NCI-H2227 (cell line): ENCODE results near the gene GNG7.
"Not testable (repeated sequence)": the region's sequence is repeated elsewhere in the genome, so short reads cannot be mapped to it uniquely, and the experiment has no call there.

Source experiments
- DNase-seq: peaks from one replicate; lab custom pipeline; 2025; ENCODE audit not compliant: unreplicated experiment; lab: John Stamatoyannopoulos, UW

Gene GNG7

DNA sequence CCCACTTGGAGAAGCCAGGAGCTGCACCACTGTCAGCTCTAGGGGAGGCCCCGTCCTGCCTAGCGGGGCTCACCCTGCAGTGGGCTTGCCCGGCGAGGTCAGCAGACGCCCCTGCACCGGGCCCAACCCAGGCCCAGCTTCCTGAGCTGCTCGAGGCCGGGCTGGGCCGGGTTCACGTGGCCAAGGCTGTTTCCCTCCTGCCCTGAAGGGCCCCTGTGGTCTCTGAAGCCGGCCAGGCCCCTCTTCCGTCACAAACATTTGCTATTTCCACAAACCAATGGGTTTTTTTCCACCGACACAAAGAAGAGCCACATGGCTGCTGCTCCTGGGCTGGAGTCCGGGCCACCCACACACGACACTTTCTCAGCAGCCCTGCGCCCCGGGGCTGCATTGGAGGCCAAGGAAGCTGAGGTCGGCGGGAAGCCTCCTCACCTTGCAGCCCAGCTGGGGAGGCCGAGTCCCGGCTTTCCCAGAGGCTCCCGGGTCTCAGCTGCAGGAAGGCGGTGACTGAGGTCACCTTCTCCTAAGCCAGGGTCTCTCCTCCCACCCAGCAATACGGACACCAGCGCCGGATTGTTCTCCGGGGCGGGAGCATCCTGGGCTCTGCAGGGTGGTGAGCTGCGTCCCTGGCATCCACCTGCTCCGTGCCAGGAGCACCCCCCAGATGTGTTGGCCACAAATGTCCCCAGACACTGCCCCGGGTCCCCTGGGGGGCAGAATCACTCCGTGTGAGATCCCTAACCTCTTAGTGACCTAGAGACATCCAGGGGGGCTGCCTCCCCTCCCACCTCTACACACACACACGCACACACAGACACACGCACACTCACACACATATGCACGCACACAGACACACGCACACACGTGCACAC, 146.0 kb downstream of the GNG7 start:
- DNase-seq: no peak

DNA sequence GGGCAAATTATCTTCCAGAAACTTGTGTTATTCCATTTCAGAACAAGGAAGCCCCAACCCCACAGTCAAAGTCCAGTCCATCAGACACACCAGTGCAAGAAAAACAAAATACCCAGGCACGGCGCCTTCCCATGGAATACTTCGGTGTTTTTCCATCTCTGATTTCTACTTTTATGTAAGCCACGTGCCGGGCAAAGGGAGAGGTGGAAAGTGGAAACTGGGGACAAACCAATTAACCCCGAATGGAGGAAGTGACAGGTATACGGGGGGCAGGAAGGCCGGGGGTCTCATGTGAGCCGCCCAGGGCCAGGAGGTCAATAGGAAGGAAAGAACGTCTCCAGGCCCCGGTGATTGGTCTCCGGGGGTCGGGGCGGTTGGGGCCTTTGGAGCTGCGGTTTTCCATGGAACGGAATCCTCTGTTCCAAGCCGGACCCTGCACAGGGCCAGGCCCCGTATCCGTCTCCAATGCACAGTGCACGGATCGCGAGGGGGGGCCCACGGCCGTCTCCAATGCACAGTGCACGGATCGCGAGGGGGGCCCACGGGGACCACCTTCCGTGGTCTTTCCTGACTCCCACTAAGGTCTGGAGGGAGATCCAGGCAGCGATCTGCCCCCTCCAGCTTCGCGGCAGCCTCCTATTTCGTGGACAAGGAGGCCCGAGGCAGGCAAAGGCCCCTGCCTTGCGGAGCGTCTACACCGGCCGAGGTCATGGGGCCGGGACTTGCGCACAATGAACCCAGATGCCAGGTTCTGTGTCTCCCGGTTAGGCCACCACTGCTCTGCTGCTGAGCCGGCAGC, 146.9 kb downstream of the GNG7 start:
- DNase-seq: no peak

DNA sequence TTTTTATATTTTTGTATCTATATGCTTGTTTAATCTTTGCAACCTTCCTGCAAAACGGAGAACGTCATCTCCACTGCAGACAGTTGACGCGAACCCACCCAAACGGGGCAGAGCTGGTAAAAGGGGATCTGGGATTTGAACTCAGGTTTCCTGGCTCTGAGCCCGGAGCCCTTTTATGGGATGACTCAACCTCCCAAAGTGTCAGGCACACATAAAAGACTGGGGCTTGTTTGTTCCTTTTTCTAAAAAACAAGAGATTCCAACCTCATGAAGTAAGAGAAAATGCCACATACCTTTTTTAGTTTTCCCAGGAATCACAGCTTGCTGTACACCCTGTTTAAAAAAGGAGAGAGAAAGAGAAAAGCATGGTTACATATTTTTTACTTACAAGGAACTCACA, 147.6 kb downstream of the GNG7 start:
- no peak for DNase-seq

DNA sequence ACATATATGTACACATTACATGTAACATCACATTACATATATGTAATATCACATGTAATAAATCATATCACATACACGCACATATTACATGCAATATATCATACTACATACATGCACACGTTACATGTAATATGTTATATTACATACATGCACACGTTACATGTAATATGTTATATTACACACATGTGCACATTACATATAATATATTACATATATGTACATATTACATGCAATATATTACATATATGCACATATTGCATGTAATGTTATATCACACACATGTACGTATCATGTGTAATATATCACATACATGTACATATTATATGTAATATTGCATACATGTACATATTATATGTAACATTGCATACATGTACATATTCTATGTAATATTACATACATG, 149.0 kb downstream of the GNG7 start:
- no peak for DNase-seq

DNA sequence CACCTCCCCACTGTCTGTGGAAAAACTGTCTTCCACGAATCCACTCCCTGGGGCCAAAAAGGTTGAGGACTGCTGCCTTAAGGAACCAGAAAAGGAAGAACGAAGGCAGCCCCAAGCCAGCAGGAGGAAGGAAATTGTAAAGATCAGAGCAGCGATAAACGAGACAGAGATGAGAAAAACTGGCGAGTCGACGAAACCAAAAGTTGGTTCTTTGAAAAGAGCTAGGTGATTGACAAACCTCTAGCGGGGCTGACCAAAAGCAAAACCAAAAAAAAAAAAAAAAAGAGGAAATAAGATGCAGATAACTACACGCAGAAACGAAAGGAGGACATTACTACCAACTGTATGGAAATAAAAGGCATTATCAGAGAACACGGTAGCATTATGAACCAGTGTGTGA, 149.6 kb downstream of the GNG7 start:
- no peak for DNase-seq

DNA sequence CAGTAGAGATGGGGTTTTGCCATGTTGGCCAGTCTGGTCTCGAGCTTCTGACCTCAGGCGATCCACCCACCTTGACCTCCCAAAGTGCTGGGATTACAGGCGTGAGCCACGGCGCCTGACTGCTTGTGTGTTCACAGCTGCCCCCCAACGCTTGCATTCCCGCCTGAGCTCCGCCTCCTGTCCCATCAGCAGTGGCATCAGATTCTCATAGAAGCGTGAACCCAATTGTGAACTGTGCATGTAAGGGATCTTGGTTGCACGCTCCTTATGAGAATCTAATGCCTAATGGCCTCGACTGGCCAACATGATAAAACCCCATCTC, 150.7 kb downstream of the GNG7 start:
- DNase-seq: no peak

DNA sequence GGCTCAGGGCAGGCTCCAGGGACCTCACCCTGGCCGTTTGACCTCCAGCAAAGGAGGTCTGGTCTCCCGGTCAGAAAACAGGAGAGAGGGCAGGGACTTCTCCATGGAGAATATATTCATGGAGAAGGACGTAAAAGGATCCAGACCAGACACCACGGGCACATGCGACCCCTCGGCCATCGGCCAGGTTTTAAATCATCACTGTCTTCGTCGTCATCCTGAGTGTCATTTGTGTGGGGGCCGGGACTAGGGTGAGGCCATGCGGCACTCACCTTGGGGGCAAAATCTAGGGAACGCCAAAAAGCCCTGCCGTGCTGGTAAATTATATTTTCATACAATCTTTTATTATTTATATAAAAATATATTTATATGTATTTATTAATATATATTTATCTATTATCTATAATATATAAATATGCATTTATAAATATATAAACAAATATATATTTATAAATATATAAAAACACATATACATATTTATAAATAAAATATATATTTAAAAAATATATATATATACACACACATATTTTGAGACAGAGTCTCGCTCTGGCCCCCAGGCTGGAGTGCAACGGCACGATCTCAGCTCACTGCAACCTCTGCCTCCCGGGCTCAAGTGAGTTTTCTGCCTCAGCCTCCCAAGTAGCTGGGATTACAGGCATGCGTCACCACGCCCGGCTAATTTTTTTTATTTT, 151.2 kb downstream of the GNG7 start:
- DNase-seq: no peak

DNA sequence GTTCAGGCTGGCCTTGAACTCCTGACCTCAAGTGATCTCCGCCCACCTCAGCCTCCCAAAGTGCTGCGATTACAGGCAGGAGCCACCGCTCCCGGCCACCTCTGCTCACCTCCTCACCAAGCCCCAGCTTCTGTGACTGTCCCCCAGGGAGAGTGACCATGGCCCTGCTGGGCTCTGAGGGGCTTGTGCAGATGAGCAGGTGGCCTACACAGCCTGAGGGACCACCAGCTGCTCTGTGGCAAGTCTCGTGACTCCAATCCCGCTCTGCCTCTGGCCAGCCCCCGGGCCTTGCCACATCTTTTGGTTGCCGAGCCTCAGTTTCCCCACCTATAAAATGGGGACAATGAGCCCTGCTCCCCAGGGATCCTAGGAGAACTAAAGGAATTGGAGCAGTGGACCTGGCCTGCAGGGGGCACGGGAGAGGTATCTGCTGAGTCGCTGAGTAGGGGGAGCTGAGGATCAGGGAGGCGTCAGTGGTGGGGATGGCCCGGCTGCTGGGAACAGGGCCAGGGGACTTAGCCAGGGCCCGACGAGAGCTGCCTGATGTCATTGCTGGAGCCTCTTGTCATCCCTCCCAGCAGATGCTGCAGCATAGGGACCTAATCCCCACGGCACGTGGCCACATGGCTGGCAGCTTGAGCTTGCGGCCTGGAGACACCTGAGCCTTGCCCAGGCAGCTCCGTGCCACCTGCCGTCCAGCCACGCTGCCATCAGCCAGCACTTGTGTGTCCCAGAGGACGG, 151.9 kb downstream of the GNG7 start:
- no peak for DNase-seq

DNA sequence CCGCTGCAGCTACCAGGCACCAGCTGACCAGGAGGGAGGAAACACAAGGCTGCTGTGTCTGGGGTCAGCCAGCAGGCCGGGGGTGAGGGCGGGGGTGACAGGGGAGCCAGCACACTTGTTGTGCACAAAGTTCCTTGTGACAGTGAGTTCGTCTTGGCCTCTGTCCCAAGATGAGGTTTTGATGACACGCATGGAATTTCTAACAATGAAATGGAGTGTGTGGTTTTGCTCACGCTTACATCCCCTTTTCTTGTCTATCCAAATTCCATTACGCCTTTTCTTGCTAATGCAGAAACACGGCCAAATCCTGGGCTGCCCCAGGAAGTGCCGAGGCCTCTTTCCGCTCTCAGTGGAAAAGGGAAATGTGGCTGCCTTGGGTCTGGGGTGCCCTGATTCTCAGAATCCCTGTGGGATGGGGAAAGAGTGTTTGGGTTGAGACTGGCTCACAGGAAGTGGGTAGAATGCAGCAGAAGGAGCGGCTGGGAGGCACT, 152.7 kb downstream of the GNG7 start:
- DNase-seq: no peak

DNA sequence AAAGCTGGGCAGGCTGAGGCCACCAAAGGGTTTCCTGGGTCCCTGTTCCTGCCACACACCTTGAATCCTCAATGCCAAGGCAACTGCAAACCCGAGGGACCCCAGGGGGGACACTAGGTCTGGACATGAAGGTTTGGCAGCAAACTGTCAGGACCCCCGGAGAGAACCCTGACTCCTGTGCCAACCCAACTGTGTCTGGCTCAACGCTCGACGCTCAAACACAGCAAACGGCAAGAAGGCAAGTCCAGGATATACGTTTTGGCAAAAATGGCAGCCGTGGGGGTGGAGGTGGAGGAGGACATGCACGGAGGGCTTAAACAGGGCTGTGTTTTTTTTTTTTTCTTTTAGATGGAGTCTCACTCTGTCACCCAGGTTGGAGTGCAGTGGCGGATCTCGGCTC, 153.5 kb downstream of the GNG7 start:
- no peak for DNase-seq

DNA sequence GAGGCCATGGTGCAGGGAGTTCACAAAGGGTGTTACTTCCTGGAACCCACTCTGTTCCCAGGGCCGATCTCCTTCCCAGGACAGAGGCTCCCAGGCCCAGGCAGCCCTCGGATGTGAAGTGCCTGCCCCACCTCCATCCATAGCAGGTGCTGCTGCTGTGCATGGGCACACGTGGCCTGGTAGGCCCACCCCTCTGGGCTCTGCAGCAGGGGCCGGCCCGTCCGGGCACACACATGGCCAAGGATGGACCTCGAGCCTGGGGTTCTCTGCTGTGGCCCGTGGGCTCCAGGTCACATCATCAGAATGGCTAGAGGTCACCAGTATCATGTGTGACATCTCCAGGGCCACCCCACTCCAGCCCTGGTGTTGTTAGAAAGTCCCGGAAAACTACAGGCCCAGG, 154.8 kb downstream of the GNG7 start:
- no peak for DNase-seq

DNA sequence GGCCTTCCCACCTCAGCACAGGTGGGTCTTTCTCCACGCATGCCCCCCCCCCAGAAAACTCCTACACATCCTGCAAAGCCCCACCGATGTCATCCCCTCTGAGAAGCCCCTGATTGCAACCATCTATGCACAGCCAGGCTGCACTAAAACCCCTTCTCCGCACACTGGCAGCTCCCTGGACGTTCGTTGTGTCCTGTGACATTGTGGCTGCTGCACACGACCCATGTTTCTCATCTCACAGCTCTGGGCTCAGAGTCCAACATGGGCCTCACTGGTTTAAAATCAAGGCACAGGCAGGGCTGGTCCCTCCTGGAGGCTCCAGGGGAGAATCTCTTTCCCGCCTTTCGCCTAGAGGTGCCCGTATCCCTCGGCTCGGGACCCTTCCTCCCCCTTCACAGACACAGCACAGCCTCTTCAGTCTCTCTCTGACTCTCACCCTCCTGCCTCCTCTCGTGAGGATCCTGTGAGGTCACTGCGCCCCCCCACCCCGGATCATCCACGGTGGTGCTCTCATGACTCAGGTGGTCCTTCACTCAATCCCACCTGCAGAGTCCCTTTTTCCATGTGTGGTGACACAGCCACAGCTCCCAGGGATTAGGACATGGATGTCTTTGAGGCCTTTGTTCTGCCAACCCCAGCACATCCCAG, 155.3 kb downstream of the GNG7 start:
- DNase-seq: no peak

DNA sequence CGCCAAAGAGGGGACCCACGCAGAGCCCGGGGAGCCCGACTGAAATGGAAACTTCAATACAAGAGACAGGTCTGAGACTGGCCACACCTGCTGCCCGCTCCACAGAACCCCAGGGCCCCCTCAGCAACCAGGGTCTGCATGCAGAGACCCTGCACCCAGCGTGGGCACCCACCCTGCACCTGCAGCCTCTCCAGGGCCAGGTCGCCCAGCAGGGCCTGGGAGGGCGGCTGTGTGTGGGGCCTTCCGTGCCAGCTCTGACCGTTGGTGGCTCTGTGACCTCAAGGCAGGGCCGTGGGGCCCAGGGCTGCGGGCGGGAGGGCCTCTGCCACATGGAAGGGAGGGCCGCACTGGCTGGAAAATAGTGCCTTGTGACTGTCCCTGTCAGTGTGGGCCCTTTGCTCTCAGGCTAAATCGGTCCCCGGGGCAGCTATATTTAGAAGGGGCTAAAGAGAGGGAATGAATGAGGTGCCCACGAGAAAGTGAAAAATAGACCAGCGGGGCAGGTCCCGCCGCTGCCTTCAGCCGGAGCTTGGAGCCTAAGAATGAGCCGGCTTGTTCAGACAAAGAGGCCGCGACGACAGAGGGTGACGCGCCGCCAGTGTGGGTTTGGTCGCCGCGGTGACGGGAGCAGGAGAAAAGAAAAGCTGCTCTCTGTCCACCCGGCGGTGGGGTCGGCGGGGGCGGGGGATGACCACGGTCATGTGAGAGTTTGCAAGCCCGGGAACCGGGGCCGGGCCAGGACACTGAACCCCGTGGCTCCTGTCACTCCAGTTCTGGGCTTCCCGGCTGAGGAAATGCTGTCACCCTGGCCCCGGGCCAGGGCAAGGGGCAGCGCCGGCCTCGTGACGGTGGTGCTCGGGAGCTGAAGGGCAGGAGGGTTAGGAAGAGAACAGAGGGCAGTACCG, 156.1 kb downstream of the GNG7 start:
- DNase-seq: no peak

DNA sequence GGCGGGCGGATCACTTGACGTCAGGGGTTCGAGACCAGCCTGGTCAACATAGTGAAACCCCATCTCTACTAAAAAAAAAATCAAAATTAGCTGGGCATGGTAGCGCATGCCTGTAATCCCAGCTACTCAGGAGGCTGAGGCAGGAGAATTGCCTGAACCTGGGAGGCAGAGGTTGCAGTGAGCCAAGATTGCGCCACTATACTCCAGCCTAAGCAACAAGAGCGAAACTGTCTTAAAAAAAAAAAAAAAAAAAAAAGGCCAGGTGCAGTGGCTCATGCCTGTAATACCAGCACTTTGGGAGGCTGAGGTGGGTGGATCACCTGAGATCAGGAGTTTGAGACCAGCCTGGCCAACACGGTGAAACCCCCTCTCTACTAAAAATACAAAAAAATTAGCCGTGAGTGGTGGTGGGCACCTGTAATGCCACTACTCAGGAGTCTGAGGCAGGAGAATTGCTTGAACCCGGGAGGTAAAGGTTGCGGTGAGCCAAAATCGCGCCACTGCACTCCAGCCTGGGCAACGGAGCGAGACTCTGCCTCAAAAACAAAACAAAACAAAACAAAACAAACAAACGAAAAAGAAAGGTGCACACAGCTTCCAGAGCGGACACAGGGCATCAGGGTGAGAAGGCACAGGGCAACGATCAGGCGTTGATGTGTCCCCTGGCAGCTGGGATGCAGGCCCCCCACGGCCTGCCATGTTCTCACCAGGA, 156.9 kb downstream of the GNG7 start:
- DNase-seq: not testable (repeated sequence)

DNA sequence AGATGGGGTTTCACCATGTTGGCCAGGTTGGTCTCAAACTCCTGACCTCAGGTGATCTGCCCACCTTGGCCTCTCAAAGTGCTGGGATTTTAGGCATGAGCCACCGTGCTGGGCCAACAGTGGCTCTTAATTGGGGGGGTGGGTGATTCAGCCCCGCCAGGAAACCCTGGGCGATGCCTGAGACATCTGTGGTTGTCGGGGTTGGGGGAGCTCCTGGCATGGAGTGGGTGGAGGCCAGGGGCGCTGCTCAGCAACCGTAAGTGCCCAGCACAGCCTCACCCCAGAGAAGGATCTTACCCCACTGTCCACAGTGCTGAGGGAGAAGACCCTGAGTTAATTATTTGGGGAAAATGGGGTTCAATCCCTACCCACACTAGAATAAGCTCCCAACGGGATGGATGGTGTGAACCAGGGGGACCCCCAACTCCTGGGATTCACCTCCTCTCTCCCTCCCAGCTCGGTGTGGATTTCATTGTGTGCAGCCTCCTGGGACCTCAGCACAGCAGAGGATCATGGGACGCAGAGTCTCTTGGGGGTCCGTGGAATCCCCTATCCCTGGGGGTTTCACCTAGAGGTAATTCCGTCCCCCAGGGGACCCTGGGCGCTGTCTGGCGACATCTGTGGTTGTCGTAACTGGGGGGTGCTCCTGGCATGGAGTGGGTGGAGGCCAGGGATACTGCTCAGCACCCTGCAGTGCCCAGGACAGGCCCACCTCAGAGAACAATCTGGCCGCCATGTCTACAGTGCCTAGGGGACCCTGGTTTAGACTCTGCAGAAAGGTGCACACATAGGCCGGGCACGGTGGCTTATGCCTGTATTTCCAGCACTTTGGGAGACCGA, 157.7 kb downstream of the GNG7 start:
- no peak for DNase-seq

DNA sequence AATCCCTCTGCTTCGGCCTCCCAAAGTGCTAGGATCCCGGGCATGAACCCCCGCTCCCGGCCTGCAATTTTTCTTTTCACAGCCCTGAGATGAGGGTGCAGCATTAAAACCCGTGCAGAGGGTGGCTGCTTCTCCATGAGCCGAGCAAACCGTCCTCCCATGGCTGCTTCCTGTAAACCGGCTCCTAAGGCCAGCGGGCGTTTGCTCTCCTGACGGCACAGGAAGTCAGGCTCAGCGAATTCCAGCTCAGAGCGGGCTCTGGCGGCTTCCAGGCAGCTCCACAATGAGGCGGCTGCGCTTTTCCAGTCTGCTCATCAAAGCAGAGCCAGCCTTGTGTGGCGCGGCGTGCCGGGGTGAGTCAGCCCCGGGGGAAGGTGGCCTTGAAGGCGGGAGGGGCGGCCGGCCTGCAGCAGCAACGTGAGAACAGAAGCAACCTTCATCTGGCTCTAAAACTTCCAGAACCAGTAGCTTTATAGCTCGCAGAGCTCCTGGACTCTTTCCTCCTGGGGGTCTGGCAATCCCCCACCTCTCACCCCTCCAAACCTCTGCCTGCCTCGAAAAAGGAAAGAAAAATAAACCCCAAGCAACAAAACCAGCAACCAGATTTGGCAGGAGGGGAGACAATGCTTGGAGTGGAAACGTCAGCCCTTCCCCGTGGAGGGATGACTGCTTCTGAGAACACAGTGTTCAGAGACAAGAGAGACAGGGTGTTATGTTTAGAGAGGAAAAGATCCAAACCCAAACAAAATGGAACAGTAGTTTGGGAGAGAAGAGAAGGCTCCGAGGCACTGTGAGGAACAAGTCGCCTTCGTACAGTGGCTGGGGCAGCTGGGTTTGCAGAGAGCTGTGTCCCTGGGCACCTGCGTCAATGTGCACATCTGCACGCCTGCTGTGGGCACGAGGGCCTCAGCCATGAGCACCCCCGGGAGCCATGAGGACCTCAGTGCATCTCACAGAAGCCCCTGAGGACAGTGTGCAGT, 158.7 kb downstream of the GNG7 start:
- DNase-seq: peak; percentile 81

DNA sequence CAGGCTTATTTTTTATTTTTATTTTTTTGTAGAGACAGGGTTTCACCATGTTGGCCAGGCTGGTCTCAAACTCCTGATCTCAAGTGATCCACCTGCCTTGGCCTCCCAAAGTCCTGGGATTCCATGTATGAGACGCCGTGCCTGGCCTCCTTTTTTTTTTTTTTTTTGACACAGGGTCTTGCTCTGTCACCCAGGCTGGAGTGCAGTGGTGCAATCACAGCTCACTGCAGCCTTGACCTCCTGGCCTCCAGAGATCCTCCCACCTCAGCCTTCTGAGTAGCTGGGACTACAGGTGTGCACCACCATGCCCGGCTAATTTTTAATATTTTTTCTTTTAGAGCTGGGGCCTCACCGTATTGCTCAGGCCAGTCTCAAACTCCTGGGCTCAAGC, 159.4 kb downstream of the GNG7 start:
- DNase-seq: not testable (repeated sequence)
